Smooth muscle cell (in vitro differentiated cells): Measurements from ENCODE around the gene BOD1L2. TPM values are rescaled to one million over a fixed set of nuclear protein-coding genes. Genes with fewer than 3 reads are reported as not detected.

ENCODE experiments used
- DNase-seq: peaks from one replicate; lab custom pipeline; 2025; ENCODE audit not compliant: unreplicated experiment; lab: John Stamatoyannopoulos, UW
- H2AFZ ChIP-seq: fragments of 200-600 bp; sonication (generic); 2 replicates; pipeline ENCODE4 v1.6.0; 2016; ENCODE audit warnings: antibody characterized with exemption, low read depth, mild to moderate bottlenecking
- H3F3A ChIP-seq: fragments of 200-600 bp; sonication (generic); 2 replicates; pipeline ENCODE4 v1.6.0; 2017; ENCODE audit warnings: antibody characterized with exemption, low read depth
- H3K27ac ChIP-seq: fragments of 200-600 bp; sonication (generic); 2 replicates; pipeline ENCODE4 v1.5.1; 2016; ENCODE audit warnings: low read depth, mild to moderate bottlenecking
- H3K27me3 ChIP-seq: fragments of 200-600 bp; sonication (generic); 2 replicates; pipeline ENCODE4 v1.6.1; 2016; ENCODE audit warnings: low read depth, mild to moderate bottlenecking
- H3K36me3 ChIP-seq: fragments of 200-600 bp; sonication (generic); 2 replicates; pipeline ENCODE4 v1.5.1; 2016; ENCODE audit warnings: low read depth
- H3K4me1 ChIP-seq: fragments of 200-600 bp; sonication (generic); 2 replicates; pipeline ENCODE4 v1.5.1; 2016; ENCODE audit warnings: low read depth
- H3K4me2 ChIP-seq: fragments of 200-600 bp; sonication (generic); 2 replicates; pipeline ENCODE4 v1.6.0; 2016; ENCODE audit warnings: mild to moderate bottlenecking
- H3K4me3 ChIP-seq: fragments of 200-600 bp; sonication (generic); 2 replicates; pipeline ENCODE4 v1.5.1; 2016; ENCODE audit warnings: mild to moderate bottlenecking
- H3K79me2 ChIP-seq: fragments of 200-600 bp; sonication (generic); 2 replicates; pipeline ENCODE4 v1.6.0; 2016; ENCODE audit warnings: low read depth, mild to moderate bottlenecking
- H3K9ac ChIP-seq: fragments of 200-600 bp; sonication (generic); 2 replicates; pipeline ENCODE4 v1.6.0; 2016; ENCODE audit warnings: low read depth
- H3K9me3 ChIP-seq: fragments of 200-600 bp; sonication (generic); replicated peaks from 2 replicates; pipeline ENCODE4 v1.5.1; 2016; ENCODE audit warnings: low read depth
- H4K20me1 ChIP-seq: fragments of 200-600 bp; sonication (generic); 2 replicates; pipeline ENCODE4 v1.6.0; 2016; ENCODE audit warnings: low read depth
- WGBS: methylation state at CpG from one replicate; pipeline ENCODE4 v1.1.7; 2016; ENCODE audit warnings: low lambda C conversion rate; 5-methylcytosine and 5-hydroxymethylcytosine counted together
- polyA plus RNA-seq: library from polyadenylated mRNA; unstranded; fragments of >200 nt; fragmentation: Nextera tagmentation; extraction: Ambion mirVana; gene quantifications from 2 replicates; pipeline ENCODE4 v1.2.1, GENCODE V29; 2016
- total RNA-seq: library from RNA; depleted of rRNA; stranded (reverse); fragments of >200 nt; gene quantifications from 2 replicates; pipeline ENCODE4 v1.2.3, GENCODE V29; 2014
- TF ChIP-seq, protein P1 (sequence below): fragments of 200-600 bp; sonication (generic); IDR thresholded peaks from 2 replicates; pipeline ENCODE4 v1.5.1; 2017; ENCODE audit warnings: borderline replicate concordance, mild to moderate bottlenecking, antibody characterized with exemption; ENCODE audit not compliant: insufficient read depth, poor library complexity, severe bottlenecking

Gene BOD1L2
- total RNA-seq (not detected in 2 replicates), polyA plus RNA-seq (not detected in 2 replicates)

DNA sequence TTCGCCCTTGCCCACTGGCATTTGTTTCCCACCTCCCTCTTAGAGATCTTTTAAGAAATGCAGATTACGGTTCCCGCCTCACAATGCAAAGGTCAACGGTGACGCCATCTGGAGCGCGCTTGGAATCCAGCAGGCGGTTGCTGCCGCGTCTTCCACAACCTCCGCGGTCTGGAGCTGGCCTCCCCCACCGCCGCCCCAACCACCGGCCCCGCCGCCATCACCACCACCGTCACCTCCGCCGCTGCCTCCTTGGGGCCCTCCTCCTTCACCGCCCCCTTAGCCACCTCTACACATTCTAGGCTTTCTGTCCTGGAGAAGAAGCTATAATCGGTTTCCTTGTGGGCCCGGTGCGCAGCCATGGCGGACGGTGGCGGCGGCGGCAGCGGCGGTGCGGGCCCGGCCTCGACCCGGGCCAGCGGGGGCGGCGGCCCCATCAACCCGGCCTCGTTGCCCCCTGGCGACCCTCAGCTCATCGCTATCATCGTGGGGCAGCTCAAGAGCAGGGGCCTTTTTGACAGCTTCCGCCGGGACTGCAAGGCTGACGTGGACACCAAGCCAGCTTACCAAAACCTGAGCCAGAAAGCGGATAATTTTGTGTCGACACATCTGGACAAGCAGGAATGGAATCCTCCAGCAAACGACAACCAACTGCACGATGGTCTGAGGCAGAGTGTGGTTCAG is at the start of gene BOD1L2:
TSS of gene BOD1L2 (plus strand) at position 132 of the 681 bp plus-strand sequence. CDS start at position 358, 226 bp downstream.
- Histone ChIP-seq H3K79me2 (no peaks in the 10 kb centered on the region), H4K20me1 (no peaks in the 10 kb centered on the region), H3K9me3 (no peaks in the 10 kb centered on the region), H3K27me3 (no peaks in the 10 kb centered on the region), H3K36me3 (no peaks in the 10 kb centered on the region), H3F3A (no peaks in the 10 kb centered on the region), H3K4me1 (peaks cover 29% of the 10 kb centered on the region), H3K27ac (no peak within 1 kb of the TSS), H3K4me2 (no peak within 1 kb of the TSS), H3K4me3 (no peak within 1 kb of the TSS), H2AFZ (no peak within 1 kb of the TSS), H3K9ac (no peak within 1 kb of the TSS)
- DNase-seq = no peak
- WGBS = 92% methylated on average over 41 of the region's 50 CpGs
- TF ChIP-seq, protein P1, sequence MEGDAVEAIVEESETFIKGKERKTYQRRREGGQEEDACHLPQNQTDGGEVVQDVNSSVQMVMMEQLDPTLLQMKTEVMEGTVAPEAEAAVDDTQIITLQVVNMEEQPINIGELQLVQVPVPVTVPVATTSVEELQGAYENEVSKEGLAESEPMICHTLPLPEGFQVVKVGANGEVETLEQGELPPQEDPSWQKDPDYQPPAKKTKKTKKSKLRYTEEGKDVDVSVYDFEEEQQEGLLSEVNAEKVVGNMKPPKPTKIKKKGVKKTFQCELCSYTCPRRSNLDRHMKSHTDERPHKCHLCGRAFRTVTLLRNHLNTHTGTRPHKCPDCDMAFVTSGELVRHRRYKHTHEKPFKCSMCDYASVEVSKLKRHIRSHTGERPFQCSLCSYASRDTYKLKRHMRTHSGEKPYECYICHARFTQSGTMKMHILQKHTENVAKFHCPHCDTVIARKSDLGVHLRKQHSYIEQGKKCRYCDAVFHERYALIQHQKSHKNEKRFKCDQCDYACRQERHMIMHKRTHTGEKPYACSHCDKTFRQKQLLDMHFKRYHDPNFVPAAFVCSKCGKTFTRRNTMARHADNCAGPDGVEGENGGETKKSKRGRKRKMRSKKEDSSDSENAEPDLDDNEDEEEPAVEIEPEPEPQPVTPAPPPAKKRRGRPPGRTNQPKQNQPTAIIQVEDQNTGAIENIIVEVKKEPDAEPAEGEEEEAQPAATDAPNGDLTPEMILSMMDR = no peak

- no peak for DNase-seq
- 66% methylated on average over 4 of the region's 4 CpGs for WGBS
- no peak overlapping the region for H3K4me2 ChIP-seq
- no peaks in the 10 kb centered on the region for H3K36me3 ChIP-seq
- no peaks in the 10 kb centered on the region for H4K20me1 ChIP-seq
- no peaks in the 10 kb centered on the region for H3K79me2 ChIP-seq
- no peak overlapping the region for H3K4me3 ChIP-seq
- TF ChIP-seq, protein P1 = no peak
- H3F3A ChIP-seq = no peaks in the 10 kb centered on the region
- no peaks in the 10 kb centered on the region for H3K4me1 ChIP-seq
- H3K27me3 ChIP-seq = no peaks in the 10 kb centered on the region
- H2AFZ ChIP-seq = no peak overlapping the region
- H3K27ac ChIP-seq = no peak overlapping the region
- no peak overlapping the region for H3K9ac ChIP-seq
- no peaks in the 10 kb centered on the region for H3K9me3 ChIP-seq
These were observed 39.6 kb upstream of the BOD1L2 start for GRCh38 chr18:57107140-57107832.

- no peaks in the 10 kb centered on the region for H3K27me3 ChIP-seq
- H3K27ac ChIP-seq = no peak overlapping the region
- H3F3A ChIP-seq = no peaks in the 10 kb centered on the region
- H3K4me3 ChIP-seq = no peak overlapping the region
- TF ChIP-seq, protein P1 = no peak
- 81% methylated on average over 4 of the region's 4 CpGs for WGBS
- no peak overlapping the region for H3K4me2 ChIP-seq
- H3K9me3 ChIP-seq = no peaks in the 10 kb centered on the region
- no peaks in the 10 kb centered on the region for H3K4me1 ChIP-seq
- H3K36me3 ChIP-seq = no peaks in the 10 kb centered on the region
- DNase-seq = no peak
- no peaks in the 10 kb centered on the region for H4K20me1 ChIP-seq
- no peaks in the 10 kb centered on the region for H3K79me2 ChIP-seq
- no peak overlapping the region for H2AFZ ChIP-seq
- H3K9ac ChIP-seq = no peak overlapping the region
These were observed 36.6 kb upstream of the BOD1L2 start for GRCh38 chr18:57110290-57110689.
